ENCODE results near the gene IL17RD. TPM values are rescaled to one million over a fixed set of nuclear protein-coding genes. Genes with fewer than 3 reads are reported as not detected.

Gene IL17RD
- total RNA-seq, 2 experiments from 2014 or later, result not detected

- Mint-ChIP-seq H3K36me3 (no peaks in the 10 kb centered on the region), H3K27me3 (peaks cover 12% of the 10 kb centered on the region), H3K9me3 (no peaks in the 10 kb centered on the region), H3K4me3 (no peak overlapping the region), H3K27ac (no peak overlapping the region), H3K4me1 (peaks cover 6% of the 10 kb centered on the region)
- DNase-seq (no peak), ATAC-seq (ENCODE audit: low read depth) (no peak)
- POLR2A ChIA-PET, result no interaction called here
Observed at GRCh38 chr3:57132674-57133073, 32.5 kb downstream of the IL17RD start.

DNA sequence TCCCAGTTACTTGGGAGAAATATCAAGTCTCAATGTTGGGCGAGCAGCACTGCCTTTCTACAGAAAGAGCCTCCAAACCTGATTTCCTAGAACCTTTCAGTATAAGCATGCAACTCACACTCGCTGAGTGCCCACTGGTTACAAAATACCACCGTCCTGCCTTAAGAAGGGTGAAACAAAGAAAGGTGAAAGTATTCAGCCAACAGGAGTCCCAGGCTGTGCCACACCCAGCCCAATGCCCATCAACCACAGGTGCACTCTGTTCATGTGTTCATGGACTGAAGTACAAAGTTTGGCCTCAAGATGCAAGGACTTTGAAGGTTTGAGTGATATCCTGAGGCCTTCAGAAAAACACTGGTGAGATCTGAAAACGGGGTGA is 34.0 kb downstream of the IL17RD start:
- no peaks in the 10 kb centered on the region for H3K36me3 Mint-ChIP-seq
- H3K27ac Mint-ChIP-seq, result no peak overlapping the region
- peaks cover 5% of the 10 kb centered on the region for H3K27me3 Mint-ChIP-seq

GRCh38 chr3:57130571-57131209 is 34.5 kb downstream of the IL17RD start:
- ATAC-seq (ENCODE audit: low read depth), result peak; percentile 14
- DNase-seq, result no peak
- Mint-ChIP-seq H3K4me3 (no peak overlapping the region), H3K4me1 (peaks cover 6% of the 10 kb centered on the region), H3K27me3 (peaks cover 2% of the 10 kb centered on the region), H3K9me3 (no peaks in the 10 kb centered on the region), H3K36me3 (no peaks in the 10 kb centered on the region), H3K27ac (no peak overlapping the region)
- POLR2A ChIA-PET, result no interaction called here

More for the DNA sequence above, 34.0 kb downstream of the IL17RD start:
- POLR2A ChIA-PET, result no interaction called here
- no peak overlapping the region for H3K4me3 Mint-ChIP-seq
- DNase-seq (no peak), ATAC-seq (ENCODE audit: low read depth) (no peak)
- peaks cover 6% of the 10 kb centered on the region for H3K4me1 Mint-ChIP-seq
- no peaks in the 10 kb centered on the region for H3K9me3 Mint-ChIP-seq

DNA sequence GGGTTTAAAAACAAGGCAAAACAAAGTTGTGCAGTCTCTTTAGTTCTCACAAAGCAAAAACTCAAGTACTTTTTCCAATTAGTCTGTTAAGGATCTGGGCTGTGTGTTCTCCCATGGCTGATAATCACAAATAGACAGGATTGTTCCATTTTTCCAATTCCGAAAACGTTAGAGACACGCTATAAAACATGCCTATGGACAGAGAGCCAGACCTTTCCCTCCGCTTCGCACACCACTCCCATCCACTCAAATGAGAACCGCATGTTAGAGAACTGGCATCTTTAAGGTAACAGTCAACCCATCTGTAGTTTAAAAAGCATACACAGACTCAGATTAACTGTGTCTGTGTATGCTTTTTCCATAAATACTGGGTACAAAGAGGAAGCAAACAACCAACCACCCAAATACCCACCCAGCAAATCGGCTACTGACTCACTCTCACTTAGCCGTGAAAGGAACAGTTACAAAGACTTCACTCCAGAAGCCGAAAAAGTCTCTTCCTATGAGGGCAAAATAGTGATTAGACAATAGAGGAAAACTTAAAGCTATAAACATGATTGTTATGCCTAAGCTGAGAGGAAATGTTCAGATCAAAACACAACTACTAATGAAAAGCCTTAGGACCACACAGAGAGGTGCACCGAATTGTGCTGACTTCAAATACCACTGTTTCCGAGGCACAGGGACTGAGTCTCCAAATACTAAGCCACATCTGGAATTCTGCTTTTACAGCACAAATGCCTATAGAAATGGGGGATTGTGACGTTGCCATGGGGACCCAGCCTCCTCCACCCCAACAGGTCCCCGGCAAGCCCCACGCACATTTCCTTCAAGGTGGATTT is 36.1 kb downstream of the IL17RD start:
- no peak overlapping the region for H3K27ac Mint-ChIP-seq
- POLR2A ChIA-PET, result no interaction called here
- DNase-seq (no peak), ATAC-seq (ENCODE audit: low read depth) (no peak)
- H3K36me3 Mint-ChIP-seq, result no peaks in the 10 kb centered on the region
- H3K9me3 Mint-ChIP-seq, result no peaks in the 10 kb centered on the region
- peaks cover 5% of the 10 kb centered on the region for H3K4me1 Mint-ChIP-seq
- no peak overlapping the region for H3K4me3 Mint-ChIP-seq
- peaks cover 2% of the 10 kb centered on the region for H3K27me3 Mint-ChIP-seq

DNA sequence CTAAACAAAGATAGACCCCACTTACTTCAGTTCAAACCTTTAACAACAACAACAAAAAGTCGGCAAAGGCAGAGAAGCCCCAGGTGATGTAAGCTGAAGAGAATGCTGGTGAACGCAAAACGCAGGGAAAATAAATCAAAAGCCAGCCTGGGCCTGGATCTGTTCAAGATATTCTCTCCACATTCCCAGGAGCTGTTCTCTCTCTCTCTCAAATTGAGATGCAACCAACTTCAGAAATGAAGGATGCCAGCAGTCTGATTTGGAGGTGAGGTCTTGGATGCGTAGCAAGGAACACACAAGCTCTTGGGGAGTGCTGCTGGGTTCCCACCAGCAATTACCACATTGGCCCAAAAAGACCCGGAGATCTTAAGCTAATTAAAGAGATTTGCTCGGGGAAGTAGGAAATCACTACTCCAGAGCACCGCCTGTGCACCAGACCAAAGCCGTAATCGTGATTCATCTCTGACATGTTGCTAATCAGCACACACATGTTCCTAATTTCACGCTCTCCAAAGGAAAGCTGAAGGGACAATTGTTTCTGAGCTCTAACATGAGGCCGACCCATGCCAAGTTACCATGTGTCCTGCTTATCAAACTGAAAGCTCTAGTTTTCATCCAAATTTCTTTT is 37.1 kb downstream of the IL17RD start:
- POLR2A ChIA-PET, result no interaction called here
- H3K27ac Mint-ChIP-seq, result no peak overlapping the region
- H3K27me3 Mint-ChIP-seq, result peaks cover 4% of the 10 kb centered on the region
- no peak for ATAC-seq (ENCODE audit: low read depth)
- H3K36me3 Mint-ChIP-seq, result no peaks in the 10 kb centered on the region
- no peaks in the 10 kb centered on the region for H3K9me3 Mint-ChIP-seq
- peaks cover 5% of the 10 kb centered on the region for H3K4me1 Mint-ChIP-seq
- DNase-seq, result no peak
- H3K4me3 Mint-ChIP-seq, result no peak overlapping the region

GRCh38 chr3:57126244-57126643 is 38.9 kb downstream of the IL17RD start:
- POLR2A ChIA-PET, result no interaction called here
- Mint-ChIP-seq H3K4me3 (no peak overlapping the region), H3K9me3 (no peaks in the 10 kb centered on the region), H3K27ac (no peak overlapping the region), H3K27me3 (peaks cover 4% of the 10 kb centered on the region), H3K4me1 (peaks cover 4% of the 10 kb centered on the region), H3K36me3 (no peaks in the 10 kb centered on the region)
- no peak for ATAC-seq (ENCODE audit: low read depth)
- DNase-seq, result no peak

DNA sequence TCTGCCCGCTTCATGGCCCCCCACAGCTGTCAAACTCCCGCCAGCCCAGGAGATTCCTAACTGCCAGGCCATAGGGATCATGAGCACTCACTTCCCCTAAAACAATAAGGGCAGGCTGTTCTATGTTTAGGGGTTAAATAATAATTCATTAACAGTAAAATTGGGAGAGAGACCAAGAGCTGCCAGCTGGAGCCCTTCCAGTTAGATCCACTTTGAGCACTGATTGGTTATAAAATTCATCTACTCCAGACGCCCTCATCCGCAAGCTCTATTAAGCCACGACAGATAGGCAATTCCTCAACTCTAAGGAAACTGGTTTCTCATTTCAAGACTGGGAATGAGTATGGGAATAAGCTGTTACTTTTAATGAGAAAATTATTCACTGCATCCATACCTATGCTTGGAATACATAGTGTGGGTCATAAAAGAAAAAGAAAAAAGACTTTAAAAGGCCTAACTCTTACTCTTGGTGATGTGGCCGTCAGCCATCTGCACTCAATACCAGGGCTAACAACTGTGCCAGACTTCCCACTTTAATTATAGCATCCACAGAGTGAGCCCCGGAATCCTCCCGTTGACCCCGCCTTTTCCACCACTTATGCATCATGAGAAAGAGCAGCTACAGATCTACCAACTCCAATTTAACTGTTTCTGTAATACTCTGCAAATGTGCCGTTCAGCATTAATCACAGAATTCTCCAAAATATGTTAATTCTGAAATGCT is 44.5 kb downstream of the IL17RD start:
- POLR2A ChIA-PET, result no interaction called here
- H3K27ac Mint-ChIP-seq, result no peak overlapping the region
- ATAC-seq (ENCODE audit: low read depth) (no peak), DNase-seq (no peak)
- H3K9me3 Mint-ChIP-seq, result no peaks in the 10 kb centered on the region
- no peak overlapping the region for H3K4me3 Mint-ChIP-seq
- H3K36me3 Mint-ChIP-seq, result no peaks in the 10 kb centered on the region
- H3K27me3 Mint-ChIP-seq, result peaks cover 15% of the 10 kb centered on the region
- no peaks in the 10 kb centered on the region for H3K4me1 Mint-ChIP-seq

- no peaks in the 10 kb centered on the region for H3K36me3 Mint-ChIP-seq
- H3K27me3 Mint-ChIP-seq, result peaks cover 20% of the 10 kb centered on the region
- ATAC-seq (ENCODE audit: low read depth) (no peak), DNase-seq (no peak)
- POLR2A ChIA-PET, result no interaction called here
- no peaks in the 10 kb centered on the region for H3K4me1 Mint-ChIP-seq
- no peak overlapping the region for H3K27ac Mint-ChIP-seq
- H3K9me3 Mint-ChIP-seq, result no peaks in the 10 kb centered on the region
- H3K4me3 Mint-ChIP-seq, result no peak overlapping the region
Observed at GRCh38 chr3:57120040-57120439, 45.1 kb downstream of the IL17RD start.

- Mint-ChIP-seq H3K27ac (no peak overlapping the region), H3K4me1 (no peaks in the 10 kb centered on the region), H3K27me3 (peaks cover 18% of the 10 kb centered on the region), H3K9me3 (no peaks in the 10 kb centered on the region), H3K36me3 (no peaks in the 10 kb centered on the region), H3K4me3 (no peak overlapping the region)
- ATAC-seq (ENCODE audit: low read depth) (no peak), DNase-seq (no peak)
- POLR2A ChIA-PET, result interaction anchor here (0.5 kb wide), 1 partner anchor 54 kb away, joined by 4 read pairs; no protein-coding TSS in a partner anchor
Observed at GRCh38 chr3:57118254-57118653, 46.9 kb downstream of the IL17RD start.

- peaks cover 4% of the 10 kb centered on the region for H3K4me1 Mint-ChIP-seq
- H3K27ac Mint-ChIP-seq, result no peak overlapping the region
- POLR2A ChIA-PET, result interaction anchor here (0.7 kb wide), 1 partner anchor 718 kb away, joined by 3 read pairs; no protein-coding TSS in a partner anchor
- H3K9me3 Mint-ChIP-seq, result no peaks in the 10 kb centered on the region
- H3K36me3 Mint-ChIP-seq, result no peaks in the 10 kb centered on the region
- H3K27me3 Mint-ChIP-seq, result peaks cover 18% of the 10 kb centered on the region
- DNase-seq (no peak), ATAC-seq (ENCODE audit: low read depth) (no peak)
- no peak overlapping the region for H3K4me3 Mint-ChIP-seq
Observed at GRCh38 chr3:57116501-57116900, 48.7 kb downstream of the IL17RD start.

GRCh38 chr3:57112206-57112605 is 52.9 kb downstream of the IL17RD start:
- Mint-ChIP-seq H3K36me3 (no peaks in the 10 kb centered on the region), H3K27ac (no peak overlapping the region), H3K9me3 (no peaks in the 10 kb centered on the region), H3K4me3 (no peak overlapping the region), H3K27me3 (peaks cover 14% of the 10 kb centered on the region), H3K4me1 (peaks cover 4% of the 10 kb centered on the region)
- POLR2A ChIA-PET, result no interaction called here
- no peak for DNase-seq
- no peak for ATAC-seq (ENCODE audit: low read depth)

DNA sequence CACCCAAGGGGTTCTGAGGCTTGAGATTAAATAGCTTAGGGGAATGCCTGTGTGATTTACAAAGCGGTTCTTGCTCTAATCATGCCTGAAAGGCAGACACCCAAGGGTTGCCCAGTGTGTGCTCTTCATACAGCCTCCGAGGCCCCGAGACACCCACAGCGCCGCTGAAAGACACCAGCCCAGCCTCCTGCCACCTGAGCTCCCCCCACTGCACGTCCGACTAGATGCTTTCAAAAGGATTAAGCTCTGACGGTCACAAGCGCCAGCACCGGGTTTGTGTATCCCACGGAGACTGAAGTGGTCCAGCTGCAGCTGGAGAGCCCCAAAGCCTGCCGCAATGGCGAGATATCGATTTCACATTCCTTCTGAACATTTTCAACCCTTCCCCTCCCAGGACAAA is 54.4 kb downstream of the IL17RD start:
- ATAC-seq (ENCODE audit: low read depth) (no peak), DNase-seq (no peak)
- Mint-ChIP-seq H3K27ac (no peak overlapping the region), H3K4me3 (no peak overlapping the region), H3K27me3 (peaks cover 8% of the 10 kb centered on the region), H3K36me3 (no peaks in the 10 kb centered on the region), H3K4me1 (peaks cover 4% of the 10 kb centered on the region), H3K9me3 (no peaks in the 10 kb centered on the region)
- POLR2A ChIA-PET, result no interaction called here

DNA sequence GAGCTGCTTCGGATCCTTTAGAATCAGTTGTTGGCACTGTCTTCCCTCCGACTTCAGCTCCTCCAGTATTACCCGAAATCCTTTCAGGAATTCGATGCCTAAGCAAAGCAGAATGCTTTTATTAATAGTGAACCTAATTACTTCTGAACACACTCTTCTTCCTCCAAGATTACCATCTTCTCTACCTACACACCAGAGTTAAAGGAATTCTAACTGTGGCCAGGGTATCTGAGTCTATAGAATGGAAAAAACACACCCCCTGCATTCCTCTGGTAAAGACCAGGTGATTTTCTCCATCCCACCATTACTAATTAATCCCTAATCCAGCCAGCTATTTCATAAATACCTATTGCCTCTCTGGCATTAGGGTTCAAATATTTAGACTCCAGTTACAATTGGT is 54.9 kb downstream of the IL17RD start:
- DNase-seq, result no peak
- Mint-ChIP-seq H3K9me3 (no peaks in the 10 kb centered on the region), H3K27ac (no peak overlapping the region), H3K36me3 (no peaks in the 10 kb centered on the region), H3K4me3 (no peak overlapping the region), H3K4me1 (peaks cover 4% of the 10 kb centered on the region), H3K27me3 (peaks cover 4% of the 10 kb centered on the region)
- no peak for ATAC-seq (ENCODE audit: low read depth)
- POLR2A ChIA-PET, result no interaction called here
